HEK293 (cell line): ENCODE results near the gene ERBB4.

ENCODE experiments used
- ZNF366 ChIP-seq: fragments of 450-650 bp; formaldehyde crosslinking; conservative IDR thresholded peaks from 2 replicates; pipeline ENCODE4 v1.5.1; 2016; ENCODE audit warnings: missing biosample characterization, missing genetic modification characterization
- ZNF530 ChIP-seq: fragments of 450-650 bp; formaldehyde crosslinking; IDR thresholded peaks from 2 replicates; pipeline ENCODE4 v1.5.1; 2016; ENCODE audit warnings: low read depth, missing biosample characterization, missing genetic modification characterization
- TF ChIP-seq, protein P1 (sequence below): fragments of 450-650 bp; formaldehyde crosslinking; IDR thresholded peaks from 2 replicates; pipeline ENCODE4 v1.5.1; 2016; ENCODE audit warnings: missing biosample characterization, missing genetic modification characterization
- TF ChIP-seq, protein P2 (sequence below): fragments of 450-650 bp; formaldehyde crosslinking; IDR thresholded peaks from 2 replicates; pipeline ENCODE4 v1.5.1; 2016; ENCODE audit warnings: missing biosample characterization, missing genetic modification characterization
- TF ChIP-seq, protein P3 (sequence below): fragments of 450-650 bp; formaldehyde crosslinking; IDR thresholded peaks from 2 replicates; pipeline ENCODE4 v1.5.1; 2016; ENCODE audit warnings: missing biosample characterization, missing genetic modification characterization
- TF ChIP-seq, protein P4 (sequence below): sonication (generic); formaldehyde crosslinking; IDR thresholded peaks from 2 replicates; pipeline ENCODE4 v1.8.1; 2022; ENCODE audit warnings: mild to moderate bottlenecking, moderate library complexity, missing genetic modification reagents

DNA sequence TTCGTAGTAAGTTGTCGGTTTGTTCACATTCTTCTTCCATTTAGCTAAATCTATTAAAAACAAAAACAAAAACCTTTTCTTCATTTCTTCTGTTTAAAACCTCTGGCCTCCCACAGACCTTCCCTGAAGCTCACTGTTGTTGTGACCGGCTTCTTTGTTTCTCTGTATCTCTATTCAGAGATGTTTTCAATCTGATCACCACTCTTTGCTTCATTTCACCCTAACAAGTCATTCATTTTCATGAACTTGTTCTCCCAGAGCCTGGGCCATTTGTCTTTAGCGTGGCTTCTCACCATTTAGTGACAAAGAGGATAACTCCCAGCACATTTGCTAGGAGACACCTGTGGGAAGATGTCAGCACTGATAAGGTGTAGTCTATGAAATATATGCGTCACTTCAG is 794.2 kb downstream of the ERBB4 start:
- TF ChIP-seq, protein P1, sequence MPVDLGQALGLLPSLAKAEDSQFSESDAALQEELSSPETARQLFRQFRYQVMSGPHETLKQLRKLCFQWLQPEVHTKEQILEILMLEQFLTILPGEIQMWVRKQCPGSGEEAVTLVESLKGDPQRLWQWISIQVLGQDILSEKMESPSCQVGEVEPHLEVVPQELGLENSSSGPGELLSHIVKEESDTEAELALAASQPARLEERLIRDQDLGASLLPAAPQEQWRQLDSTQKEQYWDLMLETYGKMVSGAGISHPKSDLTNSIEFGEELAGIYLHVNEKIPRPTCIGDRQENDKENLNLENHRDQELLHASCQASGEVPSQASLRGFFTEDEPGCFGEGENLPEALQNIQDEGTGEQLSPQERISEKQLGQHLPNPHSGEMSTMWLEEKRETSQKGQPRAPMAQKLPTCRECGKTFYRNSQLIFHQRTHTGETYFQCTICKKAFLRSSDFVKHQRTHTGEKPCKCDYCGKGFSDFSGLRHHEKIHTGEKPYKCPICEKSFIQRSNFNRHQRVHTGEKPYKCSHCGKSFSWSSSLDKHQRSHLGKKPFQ (tag by site-specific recombination): no peak
- TF ChIP-seq ZNF366 (tag by site-specific recombination): no peak
- TF ChIP-seq ZNF530 (tag by site-specific recombination): no peak
- TF ChIP-seq, protein P2, sequence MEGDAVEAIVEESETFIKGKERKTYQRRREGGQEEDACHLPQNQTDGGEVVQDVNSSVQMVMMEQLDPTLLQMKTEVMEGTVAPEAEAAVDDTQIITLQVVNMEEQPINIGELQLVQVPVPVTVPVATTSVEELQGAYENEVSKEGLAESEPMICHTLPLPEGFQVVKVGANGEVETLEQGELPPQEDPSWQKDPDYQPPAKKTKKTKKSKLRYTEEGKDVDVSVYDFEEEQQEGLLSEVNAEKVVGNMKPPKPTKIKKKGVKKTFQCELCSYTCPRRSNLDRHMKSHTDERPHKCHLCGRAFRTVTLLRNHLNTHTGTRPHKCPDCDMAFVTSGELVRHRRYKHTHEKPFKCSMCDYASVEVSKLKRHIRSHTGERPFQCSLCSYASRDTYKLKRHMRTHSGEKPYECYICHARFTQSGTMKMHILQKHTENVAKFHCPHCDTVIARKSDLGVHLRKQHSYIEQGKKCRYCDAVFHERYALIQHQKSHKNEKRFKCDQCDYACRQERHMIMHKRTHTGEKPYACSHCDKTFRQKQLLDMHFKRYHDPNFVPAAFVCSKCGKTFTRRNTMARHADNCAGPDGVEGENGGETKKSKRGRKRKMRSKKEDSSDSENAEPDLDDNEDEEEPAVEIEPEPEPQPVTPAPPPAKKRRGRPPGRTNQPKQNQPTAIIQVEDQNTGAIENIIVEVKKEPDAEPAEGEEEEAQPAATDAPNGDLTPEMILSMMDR: no peak
- TF ChIP-seq, protein P3, sequence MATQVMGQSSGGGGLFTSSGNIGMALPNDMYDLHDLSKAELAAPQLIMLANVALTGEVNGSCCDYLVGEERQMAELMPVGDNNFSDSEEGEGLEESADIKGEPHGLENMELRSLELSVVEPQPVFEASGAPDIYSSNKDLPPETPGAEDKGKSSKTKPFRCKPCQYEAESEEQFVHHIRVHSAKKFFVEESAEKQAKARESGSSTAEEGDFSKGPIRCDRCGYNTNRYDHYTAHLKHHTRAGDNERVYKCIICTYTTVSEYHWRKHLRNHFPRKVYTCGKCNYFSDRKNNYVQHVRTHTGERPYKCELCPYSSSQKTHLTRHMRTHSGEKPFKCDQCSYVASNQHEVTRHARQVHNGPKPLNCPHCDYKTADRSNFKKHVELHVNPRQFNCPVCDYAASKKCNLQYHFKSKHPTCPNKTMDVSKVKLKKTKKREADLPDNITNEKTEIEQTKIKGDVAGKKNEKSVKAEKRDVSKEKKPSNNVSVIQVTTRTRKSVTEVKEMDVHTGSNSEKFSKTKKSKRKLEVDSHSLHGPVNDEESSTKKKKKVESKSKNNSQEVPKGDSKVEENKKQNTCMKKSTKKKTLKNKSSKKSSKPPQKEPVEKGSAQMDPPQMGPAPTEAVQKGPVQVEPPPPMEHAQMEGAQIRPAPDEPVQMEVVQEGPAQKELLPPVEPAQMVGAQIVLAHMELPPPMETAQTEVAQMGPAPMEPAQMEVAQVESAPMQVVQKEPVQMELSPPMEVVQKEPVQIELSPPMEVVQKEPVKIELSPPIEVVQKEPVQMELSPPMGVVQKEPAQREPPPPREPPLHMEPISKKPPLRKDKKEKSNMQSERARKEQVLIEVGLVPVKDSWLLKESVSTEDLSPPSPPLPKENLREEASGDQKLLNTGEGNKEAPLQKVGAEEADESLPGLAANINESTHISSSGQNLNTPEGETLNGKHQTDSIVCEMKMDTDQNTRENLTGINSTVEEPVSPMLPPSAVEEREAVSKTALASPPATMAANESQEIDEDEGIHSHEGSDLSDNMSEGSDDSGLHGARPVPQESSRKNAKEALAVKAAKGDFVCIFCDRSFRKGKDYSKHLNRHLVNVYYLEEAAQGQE: no peak
- TF ChIP-seq, protein P4, sequence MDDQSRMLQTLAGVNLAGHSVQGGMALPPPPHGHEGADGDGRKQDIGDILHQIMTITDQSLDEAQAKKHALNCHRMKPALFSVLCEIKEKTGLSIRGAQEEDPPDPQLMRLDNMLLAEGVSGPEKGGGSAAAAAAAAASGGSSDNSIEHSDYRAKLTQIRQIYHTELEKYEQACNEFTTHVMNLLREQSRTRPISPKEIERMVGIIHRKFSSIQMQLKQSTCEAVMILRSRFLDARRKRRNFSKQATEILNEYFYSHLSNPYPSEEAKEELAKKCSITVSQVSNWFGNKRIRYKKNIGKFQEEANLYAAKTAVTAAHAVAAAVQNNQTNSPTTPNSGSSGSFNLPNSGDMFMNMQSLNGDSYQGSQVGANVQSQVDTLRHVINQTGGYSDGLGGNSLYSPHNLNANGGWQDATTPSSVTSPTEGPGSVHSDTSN (CRISPR knock-in tag): no peak
